Measurements from ENCODE around the gene CECR2. TPM values are rescaled to one million over a fixed set of nuclear protein-coding genes. Genes with fewer than 3 reads are reported as not detected.
A peak's percentile ranks its signal among the peaks of the same experiment; 100 is the strongest.

CECR2 gene
- total RNA-seq, 2 donors from 2014 or later, result 0.30 to 0.40 TPM

- no peak overlapping the region for H3K27ac ChIP-seq
- intact Hi-C loops (cut with DNase I), result no loop called here
- H3K27me3 ChIP-seq, result no peaks in the 10 kb centered on the region
- H3K4me1 ChIP-seq, result no peaks in the 10 kb centered on the region
- peaks cover 16% of the 10 kb centered on the region for H3K36me3 ChIP-seq
- H3K9ac ChIP-seq (ENCODE audit: low read depth in 2 of 2, low read length in 2 of 2), result no peak overlapping the region
- no peak for TF ChIP-seq CTCF (IDR thresholded peaks at IDR 0.05)
- H3K9me3 ChIP-seq, result no peaks in the 10 kb centered on the region
- DNase-seq, result no peak
- no peak overlapping the region for H3K4me3 ChIP-seq
Observed at GRCh38 chr22:17592201-17592600, 222.9 kb downstream of the CECR2 start.

- Histone ChIP-seq H3K9me3 (no peaks in the 10 kb centered on the region), H3K36me3 (peaks cover 22% of the 10 kb centered on the region), H3K4me3 (no peak overlapping the region), H3K4me1 (no peaks in the 10 kb centered on the region), H3K9ac (ENCODE audit: low read depth in 2 of 2, low read length in 2 of 2) (no peak overlapping the region), H3K27ac (no peak overlapping the region), H3K27me3 (no peaks in the 10 kb centered on the region)
- no peak for DNase-seq
- intact Hi-C loops (cut with DNase I), result no loop called here
- no peak for TF ChIP-seq CTCF (IDR thresholded peaks at IDR 0.05)
Observed at GRCh38 chr22:17596226-17596625, 227.0 kb downstream of the CECR2 start.

- DNase-seq, result no peak
- Histone ChIP-seq H3K4me3 (no peak overlapping the region), H3K4me1 (no peaks in the 10 kb centered on the region), H3K36me3 (peaks cover 22% of the 10 kb centered on the region), H3K9me3 (no peaks in the 10 kb centered on the region), H3K27me3 (no peaks in the 10 kb centered on the region), H3K9ac (ENCODE audit: low read depth in 2 of 2, low read length in 2 of 2) (no peak overlapping the region), H3K27ac (no peak overlapping the region)
- intact Hi-C loops (cut with DNase I), result no loop called here
- TF ChIP-seq CTCF (IDR thresholded peaks at IDR 0.05), result no peak
Observed at GRCh38 chr22:17597217-17597616, 228.0 kb downstream of the CECR2 start.

- no peaks in the 10 kb centered on the region for H3K9me3 ChIP-seq
- peaks cover 16% of the 10 kb centered on the region for H3K36me3 ChIP-seq
- intact Hi-C loops (cut with DNase I), result no loop called here
- DNase-seq, result no peak
- TF ChIP-seq CTCF (IDR thresholded peaks at IDR 0.05), result no peak
- no peak overlapping the region for H3K27ac ChIP-seq
- H3K4me1 ChIP-seq, result no peaks in the 10 kb centered on the region
- peak overlapping the region in 1 of 2 donors; percentile 18 for H3K9ac ChIP-seq (ENCODE audit: low read depth in 2 of 2, low read length in 2 of 2)
- no peak overlapping the region for H3K4me3 ChIP-seq
- no peaks in the 10 kb centered on the region for H3K27me3 ChIP-seq
Observed at GRCh38 chr22:17598318-17598717, 229.1 kb downstream of the CECR2 start.

GRCh38 chr22:17601031-17601430 lies 231.8 kb downstream of the CECR2 start:
- H3K36me3 ChIP-seq, result peaks cover 6% of the 10 kb centered on the region
- H3K4me1 ChIP-seq, result no peaks in the 10 kb centered on the region
- H3K27ac ChIP-seq, result no peak overlapping the region
- DNase-seq, result no peak
- TF ChIP-seq CTCF (IDR thresholded peaks at IDR 0.05), result no peak
- intact Hi-C loops (cut with DNase I), result no loop called here
- H3K27me3 ChIP-seq, result no peaks in the 10 kb centered on the region
- H3K4me3 ChIP-seq, result no peak overlapping the region
- no peak overlapping the region for H3K9ac ChIP-seq (ENCODE audit: low read depth in 2 of 2, low read length in 2 of 2)
- no peaks in the 10 kb centered on the region for H3K9me3 ChIP-seq

- H3K27ac ChIP-seq, result no peak overlapping the region
- H3K9ac ChIP-seq (ENCODE audit: low read depth in 2 of 2, low read length in 2 of 2), result no peak overlapping the region
- no peak overlapping the region for H3K4me3 ChIP-seq
- H3K36me3 ChIP-seq, result no peaks in the 10 kb centered on the region
- no peak for TF ChIP-seq CTCF (IDR thresholded peaks at IDR 0.05)
- no peak for DNase-seq
- H3K27me3 ChIP-seq, result no peaks in the 10 kb centered on the region
- H3K9me3 ChIP-seq, result no peaks in the 10 kb centered on the region
- intact Hi-C loops (cut with DNase I), result no loop called here
- H3K4me1 ChIP-seq, result no peaks in the 10 kb centered on the region
Observed at GRCh38 chr22:17603668-17604067, 234.4 kb downstream of the CECR2 start.
